Measurements from ENCODE around the gene RFTN1.

RFTN1 gene

GRCh38 chr3:16480861-16481545 is 32.5 kb downstream of the RFTN1 start:
- no peak for DNase-seq (ENCODE audit: insufficient read length, low spot score)
- no peak for FAIRE-seq

GRCh38 chr3:16478516-16478915 is 35.0 kb downstream of the RFTN1 start:
- no peak for DNase-seq (ENCODE audit: insufficient read length, low spot score)
- TF ChIP-seq CTCF (IDR thresholded peaks at IDR 0.05; ENCODE audit: insufficient read depth, missing control alignments) = no peak
- no peak for FAIRE-seq

More at GRCh38 chr3:16480861-16481545, 32.5 kb downstream of the RFTN1 start:
- no peak for TF ChIP-seq CTCF (IDR thresholded peaks at IDR 0.05; ENCODE audit: insufficient read depth, missing control alignments)

- DNase-seq (ENCODE audit: insufficient read length, low spot score) (no peak), FAIRE-seq (no peak)
- no peak for TF ChIP-seq CTCF (IDR thresholded peaks at IDR 0.05; ENCODE audit: insufficient read depth, missing control alignments)
Measured at GRCh38 chr3:16477521-16477920, 36.0 kb downstream of the RFTN1 start.

- FAIRE-seq (no peak), DNase-seq (ENCODE audit: insufficient read length, low spot score) (no peak)
- TF ChIP-seq CTCF (IDR thresholded peaks at IDR 0.05; ENCODE audit: insufficient read depth, missing control alignments) = no peak
Measured at GRCh38 chr3:16477056-16477455, 36.4 kb downstream of the RFTN1 start.

- DNase-seq (ENCODE audit: insufficient read length, low spot score) (no peak), FAIRE-seq (no peak)
- no peak for TF ChIP-seq CTCF (IDR thresholded peaks at IDR 0.05; ENCODE audit: insufficient read depth, missing control alignments)
Measured at GRCh38 chr3:16476636-16477035, 36.9 kb downstream of the RFTN1 start.

- no peak for DNase-seq (ENCODE audit: insufficient read length, low spot score)
- TF ChIP-seq CTCF (IDR thresholded peaks at IDR 0.05; ENCODE audit: insufficient read depth, missing control alignments) = no peak
- no peak for FAIRE-seq
Measured at GRCh38 chr3:16475766-16476165, 37.7 kb downstream of the RFTN1 start.

GRCh38 chr3:16474920-16475319 is 38.6 kb downstream of the RFTN1 start:
- DNase-seq (ENCODE audit: insufficient read length, low spot score) = no peak
- no peak for TF ChIP-seq CTCF (IDR thresholded peaks at IDR 0.05; ENCODE audit: insufficient read depth, missing control alignments)
- FAIRE-seq = no peak
